Measurements from ENCODE around the gene DENND1A. TPM values are rescaled to one million over a fixed set of nuclear protein-coding genes. Genes with fewer than 3 reads are reported as not detected.

The DENND1A gene
- total RNA-seq, 2 experiments from 2014 or later: 23.7 to 29.5 TPM

DNA sequence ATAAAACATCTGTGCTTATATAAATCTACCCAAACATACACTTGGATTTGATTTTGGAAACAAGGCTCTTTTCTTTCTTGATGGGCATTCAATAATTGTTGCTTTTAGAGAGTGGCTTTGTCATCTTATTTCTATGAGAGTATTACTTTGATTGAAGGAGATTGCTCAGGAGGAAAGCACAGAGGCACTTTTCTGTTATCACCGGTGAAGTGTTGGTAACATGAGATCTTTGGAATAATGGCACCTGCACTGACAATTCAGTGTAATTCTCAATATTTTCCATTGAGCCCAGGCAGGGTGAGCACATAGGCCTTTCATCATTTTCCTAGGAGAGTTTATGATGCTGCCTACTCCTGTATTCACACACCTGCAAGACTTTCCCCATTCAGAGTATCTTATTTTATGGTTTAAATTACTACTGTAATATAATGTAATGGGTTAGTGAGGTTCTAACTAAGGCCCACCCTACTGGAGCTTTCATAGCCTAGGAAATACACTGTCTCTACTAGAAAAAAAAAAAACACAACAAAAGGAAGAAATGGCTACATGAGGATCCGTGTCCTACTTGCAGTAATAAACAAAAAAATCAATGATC lies 244.3 kb downstream of the DENND1A start:
- ATAC-seq (no peak), DNase-seq (no peak)
- ChIA-PET POLR2A (no interaction called here), CTCF (interaction anchor here (0.7 to 1.4 kb wide), 3 partner anchors 17 to 356 kb away, joined by 3 read pairs; no protein-coding TSS in a partner anchor)
- H3K9me3 Mint-ChIP-seq (ENCODE audit: low read depth): no peaks in the 10 kb centered on the region
- no peak overlapping the region for H3K4me3 Mint-ChIP-seq
- H3K27ac Mint-ChIP-seq: no peak overlapping the region
- intact Hi-C loops (cut with DNase I, micrococcal nuclease): no loop called here
- H3K27me3 Mint-ChIP-seq: no peaks in the 10 kb centered on the region
- H3K4me1 Mint-ChIP-seq: peaks cover 48% of the 10 kb centered on the region
- H3K36me3 Mint-ChIP-seq (ENCODE audit: low read depth): peaks cover 15% of the 10 kb centered on the region

DNA sequence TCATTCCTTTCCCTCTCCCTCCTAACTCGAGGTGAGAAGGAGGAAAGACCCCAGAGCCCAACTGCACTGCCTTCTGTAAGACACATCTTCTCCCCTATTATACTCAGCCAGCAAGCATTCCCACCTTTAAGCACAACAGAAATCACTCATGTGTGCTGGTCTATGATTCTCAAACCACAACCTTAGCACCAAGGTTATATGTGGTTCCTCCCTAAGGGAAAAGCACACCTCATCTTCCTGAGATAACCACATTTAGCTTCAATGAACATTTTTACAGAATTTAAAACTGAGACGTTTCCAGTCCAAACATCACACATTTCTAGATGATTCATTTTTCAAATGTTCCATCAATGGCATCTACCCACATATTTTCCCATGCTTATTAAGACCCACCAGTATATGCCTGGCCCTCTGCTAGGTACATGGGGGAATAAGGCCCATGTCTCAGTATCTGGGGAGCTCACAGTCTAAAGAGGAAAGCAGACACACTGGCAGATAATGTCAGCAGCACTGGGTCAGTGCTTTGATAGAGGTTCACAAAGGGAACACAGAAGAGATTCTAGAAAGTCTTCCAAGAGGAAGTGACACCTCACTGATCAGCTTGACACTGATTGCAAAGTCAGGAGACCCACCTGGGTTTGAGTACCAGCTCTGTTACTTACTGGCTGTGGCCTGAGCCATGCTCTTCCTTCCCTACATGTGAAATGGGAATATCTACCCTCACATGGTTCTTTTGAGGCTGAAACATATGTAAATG lies 245.4 kb downstream of the DENND1A start:
- Mint-ChIP-seq H3K27me3 (no peaks in the 10 kb centered on the region), H3K9me3 (ENCODE audit: low read depth) (no peaks in the 10 kb centered on the region), H3K4me3 (no peak overlapping the region), H3K36me3 (ENCODE audit: low read depth) (peaks cover 15% of the 10 kb centered on the region), H3K4me1 (peaks cover 55% of the 10 kb centered on the region), H3K27ac (no peak overlapping the region)
- DNase-seq (no peak), ATAC-seq (peak; percentile 62)
- intact Hi-C loops (cut with DNase I, micrococcal nuclease): no loop called here
- CTCF ChIA-PET: interaction anchor here (0.7 to 1.3 kb wide), 2 partner anchors 8 to 18 kb away, joined by 3 read pairs; no protein-coding TSS in a partner anchor
- POLR2A ChIA-PET: no interaction called here

DNA sequence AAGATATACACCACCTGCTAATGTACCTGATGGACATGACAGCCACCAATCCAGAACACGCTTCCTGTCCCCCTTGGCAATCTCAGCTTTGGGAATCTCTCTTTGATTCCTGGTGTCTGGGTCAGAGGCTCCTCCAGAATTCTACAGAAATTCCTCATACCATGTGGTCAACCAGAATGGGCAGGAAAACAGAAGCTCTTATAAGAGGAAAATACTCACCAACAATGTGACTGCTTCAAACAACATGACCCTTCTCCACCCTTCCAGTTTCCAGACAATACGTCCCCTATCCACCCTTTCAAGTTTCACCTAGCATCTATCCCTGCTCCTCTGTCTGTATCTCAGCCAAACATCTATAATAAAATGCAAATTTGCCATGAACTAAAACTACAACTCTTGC lies 247.2 kb downstream of the DENND1A start:
- no peak for ATAC-seq

DNA sequence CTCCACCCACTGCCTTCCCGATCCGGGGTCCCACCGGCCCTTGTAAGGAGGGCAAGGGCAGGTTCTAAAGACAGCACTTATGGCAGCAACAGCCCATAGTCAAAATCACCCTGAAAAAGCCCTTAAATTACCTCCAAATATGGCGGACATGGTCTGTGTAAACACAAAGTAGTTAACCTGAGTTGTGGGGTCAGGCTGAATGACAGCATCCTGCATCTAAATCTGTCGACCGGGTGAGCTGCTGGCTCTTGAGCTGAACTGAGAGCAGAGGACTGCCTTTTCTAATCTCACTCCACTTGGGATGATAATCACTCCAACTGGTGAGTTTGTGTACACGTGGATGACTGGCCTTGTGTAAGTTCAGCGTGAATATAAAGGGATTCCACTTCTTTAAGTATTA lies 249.6 kb downstream of the DENND1A start:
- DNase-seq (no peak), ATAC-seq (no peak)
- ChIA-PET CTCF (no interaction called here), POLR2A (no interaction called here)
- no peaks in the 10 kb centered on the region for H3K27me3 Mint-ChIP-seq
- H3K9me3 Mint-ChIP-seq (ENCODE audit: low read depth): no peaks in the 10 kb centered on the region
- intact Hi-C loops (cut with DNase I, micrococcal nuclease): no loop called here
- H3K36me3 Mint-ChIP-seq (ENCODE audit: low read depth): peaks cover 21% of the 10 kb centered on the region
- H3K27ac Mint-ChIP-seq: no peak overlapping the region
- H3K4me1 Mint-ChIP-seq: peaks cover 33% of the 10 kb centered on the region
- H3K4me3 Mint-ChIP-seq: no peak overlapping the region

More for the DNA sequence above, 247.2 kb downstream of the DENND1A start:
- intact Hi-C loops (cut with DNase I, micrococcal nuclease): no loop called here
- Mint-ChIP-seq H3K36me3 (ENCODE audit: low read depth) (peaks cover 15% of the 10 kb centered on the region), H3K27ac (no peak overlapping the region), H3K9me3 (ENCODE audit: low read depth) (no peaks in the 10 kb centered on the region), H3K27me3 (no peaks in the 10 kb centered on the region), H3K4me3 (no peak overlapping the region), H3K4me1 (peaks cover 56% of the 10 kb centered on the region)
- ChIA-PET CTCF (interaction anchor here (0.7 to 1.1 kb wide), 2 partner anchors 11 to 28 kb away, joined by 3 to 4 read pairs; no protein-coding TSS in a partner anchor), POLR2A (no interaction called here)
- no peak for DNase-seq

DNA sequence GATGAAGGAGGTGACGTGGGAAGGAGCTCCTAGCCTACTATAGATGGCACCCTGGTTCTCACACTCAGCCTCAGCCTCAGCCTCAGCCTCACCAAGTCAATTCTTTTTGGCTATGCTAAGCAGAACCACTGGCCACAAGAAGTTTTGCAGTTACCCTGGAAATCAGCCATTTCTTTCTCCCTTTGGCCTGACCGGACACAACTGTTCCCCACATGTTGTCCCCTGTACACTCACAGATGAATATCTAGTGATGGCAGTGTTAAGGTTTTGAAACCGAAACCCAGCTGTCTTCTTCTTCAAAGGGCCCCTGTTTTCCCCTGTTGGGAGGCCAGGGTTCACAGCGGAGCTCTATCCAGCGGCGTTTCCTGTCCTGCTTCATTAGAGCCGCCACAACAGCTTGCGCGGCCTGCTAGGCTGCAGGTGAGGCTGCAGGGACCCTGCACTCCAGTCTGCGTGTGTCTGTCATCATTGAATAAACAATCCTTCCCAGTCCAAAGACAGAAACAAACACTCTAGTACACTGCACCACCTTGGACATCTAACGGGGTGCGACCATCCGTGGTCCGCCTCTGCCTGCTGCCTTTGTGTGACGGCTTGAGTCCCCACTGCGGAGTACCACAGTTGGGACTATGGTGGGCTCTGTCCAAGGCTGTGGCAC lies 250.5 kb downstream of the DENND1A start:
- ATAC-seq (peak; percentile 61), DNase-seq (peak; percentile 24)
- H3K36me3 Mint-ChIP-seq (ENCODE audit: low read depth): peaks cover 27% of the 10 kb centered on the region

DNA sequence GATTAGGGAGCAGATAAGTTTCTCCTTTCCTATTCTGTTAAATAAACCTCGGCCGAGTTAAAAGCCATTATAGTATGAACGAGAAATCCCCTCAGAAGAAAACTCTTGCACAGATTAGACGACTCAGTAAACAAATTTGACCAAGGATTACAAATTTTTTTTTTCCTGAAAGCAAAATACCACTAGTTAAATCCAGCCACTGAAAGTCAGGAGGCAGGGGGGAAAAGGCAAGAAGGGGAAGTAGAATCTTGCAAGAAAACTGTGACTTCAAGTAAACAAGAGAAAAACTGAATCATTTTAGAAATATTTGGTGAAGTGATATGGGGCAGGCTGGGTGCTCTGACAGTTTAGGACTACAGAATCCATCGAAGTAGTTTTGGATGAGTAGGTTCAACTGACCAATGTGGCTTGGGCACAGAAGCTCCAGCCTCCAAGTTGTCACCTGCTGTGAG lies 251.0 kb downstream of the DENND1A start:
- ATAC-seq: no peak
- peaks cover 28% of the 10 kb centered on the region for H3K36me3 Mint-ChIP-seq (ENCODE audit: low read depth)
- ChIA-PET CTCF (no interaction called here), POLR2A (no interaction called here)
- no peaks in the 10 kb centered on the region for H3K27me3 Mint-ChIP-seq
- H3K27ac Mint-ChIP-seq: no peak overlapping the region
- H3K4me1 Mint-ChIP-seq: peaks cover 19% of the 10 kb centered on the region
- no peak for DNase-seq
- no peak overlapping the region for H3K4me3 Mint-ChIP-seq
- intact Hi-C loops (cut with DNase I, micrococcal nuclease): no loop called here
- peaks cover 4% of the 10 kb centered on the region for H3K9me3 Mint-ChIP-seq (ENCODE audit: low read depth)

More for the DNA sequence above, 250.5 kb downstream of the DENND1A start:
- POLR2A ChIA-PET: no interaction called here
- Mint-ChIP-seq H3K9me3 (ENCODE audit: low read depth) (no peaks in the 10 kb centered on the region), H3K27me3 (no peaks in the 10 kb centered on the region), H3K27ac (no peak overlapping the region), H3K4me3 (no peak overlapping the region), H3K4me1 (peaks cover 24% of the 10 kb centered on the region)
- CTCF ChIA-PET: no interaction called here
- intact Hi-C loops (cut with DNase I, micrococcal nuclease): no loop called here

DNA sequence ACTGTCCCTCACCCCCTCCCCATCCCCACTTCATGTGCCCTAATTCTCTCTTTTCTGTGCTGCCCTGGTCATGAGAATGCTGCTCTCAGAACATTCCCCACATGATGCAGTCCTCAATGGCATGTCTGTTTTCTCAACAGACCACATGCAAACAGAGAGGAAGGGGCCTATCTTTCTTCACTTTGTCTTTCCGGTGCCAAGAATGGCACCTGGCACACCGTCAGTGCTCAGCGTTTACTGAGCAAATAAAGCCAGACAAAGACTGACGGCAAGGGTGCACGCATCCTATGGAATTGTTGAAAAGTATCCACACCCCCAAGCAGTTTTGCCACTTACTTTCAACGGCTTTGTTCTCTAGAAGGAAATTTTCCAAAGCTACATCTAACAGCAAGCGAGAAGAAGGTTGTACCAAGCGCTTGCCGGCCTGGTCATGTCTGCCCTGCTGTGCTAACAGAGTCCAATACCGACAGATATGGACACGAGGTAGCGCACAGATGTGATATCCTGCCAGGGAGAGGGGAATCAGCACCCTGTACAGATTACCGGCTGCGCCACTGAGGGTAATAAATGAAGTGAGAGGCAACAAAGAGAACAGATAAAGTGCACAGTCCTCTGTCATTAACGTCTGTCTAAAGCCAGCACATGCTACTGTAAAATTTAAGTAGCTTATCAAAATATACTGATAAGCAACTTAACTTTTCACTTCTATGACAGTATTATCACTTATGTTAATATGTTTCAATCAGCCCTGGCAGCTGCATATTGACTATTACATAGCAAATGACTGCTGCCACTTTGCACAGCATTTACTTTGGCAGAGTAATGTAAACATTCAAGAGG lies 251.7 kb downstream of the DENND1A start:
- H3K9me3 Mint-ChIP-seq (ENCODE audit: low read depth): peaks cover 10% of the 10 kb centered on the region
- H3K4me1 Mint-ChIP-seq: peaks cover 14% of the 10 kb centered on the region
- ChIA-PET CTCF (no interaction called here), POLR2A (no interaction called here)
- no peak for ATAC-seq
- H3K4me3 Mint-ChIP-seq: no peak overlapping the region
- no peak for DNase-seq
- H3K27me3 Mint-ChIP-seq: no peaks in the 10 kb centered on the region
- H3K36me3 Mint-ChIP-seq (ENCODE audit: low read depth): peaks cover 34% of the 10 kb centered on the region
- H3K27ac Mint-ChIP-seq: no peak overlapping the region
- intact Hi-C loops (cut with DNase I, micrococcal nuclease): no loop called here

DNA sequence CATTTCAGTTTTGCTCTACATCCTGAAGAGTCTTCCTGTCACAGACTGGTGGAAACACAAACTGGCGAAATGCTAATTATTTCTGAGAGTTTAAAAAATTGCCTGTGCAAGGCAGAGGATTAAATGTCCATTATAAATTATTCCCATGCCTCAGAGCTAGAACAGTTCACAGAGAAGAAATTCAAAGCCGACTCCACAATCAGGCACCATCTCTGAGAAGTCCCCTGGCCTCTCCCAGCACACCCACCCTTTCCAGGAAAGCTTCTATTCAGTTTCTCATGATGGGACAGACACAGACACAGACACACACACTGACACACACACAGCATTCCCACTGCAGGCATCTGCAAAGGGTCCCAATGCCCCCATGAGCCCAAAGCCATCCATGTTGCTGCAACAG lies 253.1 kb downstream of the DENND1A start:
- Mint-ChIP-seq H3K36me3 (ENCODE audit: low read depth) (peaks cover 41% of the 10 kb centered on the region), H3K27me3 (no peaks in the 10 kb centered on the region), H3K9me3 (ENCODE audit: low read depth) (peaks cover 15% of the 10 kb centered on the region), H3K4me1 (peaks cover 14% of the 10 kb centered on the region), H3K27ac (no peak overlapping the region), H3K4me3 (no peak overlapping the region)
- ChIA-PET POLR2A (no interaction called here), CTCF (no interaction called here)
- intact Hi-C loops (cut with DNase I, micrococcal nuclease): no loop called here
- no peak for ATAC-seq
- DNase-seq: no peak

DNA sequence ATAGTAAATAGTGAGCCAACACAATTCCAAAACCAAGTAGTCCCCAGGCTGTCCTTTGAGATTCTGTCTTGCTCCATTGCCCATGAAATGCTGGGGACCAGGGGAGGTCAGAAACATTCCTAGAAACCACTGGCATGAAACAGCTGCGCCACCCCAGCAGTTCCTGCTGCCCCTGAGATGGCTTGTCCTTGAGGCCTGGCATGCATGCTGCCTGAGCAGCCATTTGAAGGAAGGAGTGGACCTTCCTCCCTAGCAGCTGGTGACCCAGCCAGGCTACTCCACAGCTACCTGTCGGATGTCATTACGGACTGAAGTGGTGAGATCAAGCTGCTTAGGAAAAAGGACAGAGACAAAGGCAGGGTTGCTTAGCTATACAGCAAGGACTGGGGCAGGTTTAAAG lies 260.6 kb downstream of the DENND1A start:
- Mint-ChIP-seq H3K4me1 (no peaks in the 10 kb centered on the region), H3K27ac (no peak overlapping the region), H3K36me3 (ENCODE audit: low read depth) (peaks cover 66% of the 10 kb centered on the region), H3K4me3 (no peak overlapping the region), H3K27me3 (no peaks in the 10 kb centered on the region), H3K9me3 (ENCODE audit: low read depth) (peaks cover 24% of the 10 kb centered on the region)
- POLR2A ChIA-PET: no interaction called here
- ATAC-seq (no peak), DNase-seq (no peak)
- CTCF ChIA-PET: no interaction called here
- intact Hi-C loops (cut with DNase I, micrococcal nuclease): no loop called here

DNA sequence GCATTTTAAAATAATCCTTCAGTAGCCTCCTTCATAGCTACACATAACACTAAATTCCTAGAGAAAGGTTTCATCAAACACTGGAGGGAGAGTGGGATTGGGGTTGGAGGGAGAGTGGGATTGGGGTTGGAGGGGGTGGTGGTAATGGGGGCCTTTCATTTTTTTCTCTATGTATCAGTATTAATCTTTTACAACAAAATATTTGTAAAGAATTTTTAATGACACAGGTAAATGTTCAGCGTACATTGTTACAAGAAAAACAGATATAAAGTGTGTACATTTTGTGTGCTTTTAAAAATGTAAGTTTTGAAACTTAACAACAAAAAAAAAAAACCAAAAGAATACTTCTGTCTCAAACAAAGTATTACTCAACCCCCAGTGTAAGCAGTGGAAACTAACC lies 266.4 kb downstream of the DENND1A start:
- peaks cover 55% of the 10 kb centered on the region for H3K36me3 Mint-ChIP-seq (ENCODE audit: low read depth)
- H3K4me1 Mint-ChIP-seq: no peaks in the 10 kb centered on the region
- no peak overlapping the region for H3K27ac Mint-ChIP-seq
- no peak for ATAC-seq
- H3K27me3 Mint-ChIP-seq: no peaks in the 10 kb centered on the region
- H3K9me3 Mint-ChIP-seq (ENCODE audit: low read depth): peaks cover 24% of the 10 kb centered on the region
- H3K4me3 Mint-ChIP-seq: no peak overlapping the region
- ChIA-PET CTCF (no interaction called here), POLR2A (no interaction called here)
- no peak for DNase-seq
- intact Hi-C loops (cut with DNase I, micrococcal nuclease): no loop called here

DNA sequence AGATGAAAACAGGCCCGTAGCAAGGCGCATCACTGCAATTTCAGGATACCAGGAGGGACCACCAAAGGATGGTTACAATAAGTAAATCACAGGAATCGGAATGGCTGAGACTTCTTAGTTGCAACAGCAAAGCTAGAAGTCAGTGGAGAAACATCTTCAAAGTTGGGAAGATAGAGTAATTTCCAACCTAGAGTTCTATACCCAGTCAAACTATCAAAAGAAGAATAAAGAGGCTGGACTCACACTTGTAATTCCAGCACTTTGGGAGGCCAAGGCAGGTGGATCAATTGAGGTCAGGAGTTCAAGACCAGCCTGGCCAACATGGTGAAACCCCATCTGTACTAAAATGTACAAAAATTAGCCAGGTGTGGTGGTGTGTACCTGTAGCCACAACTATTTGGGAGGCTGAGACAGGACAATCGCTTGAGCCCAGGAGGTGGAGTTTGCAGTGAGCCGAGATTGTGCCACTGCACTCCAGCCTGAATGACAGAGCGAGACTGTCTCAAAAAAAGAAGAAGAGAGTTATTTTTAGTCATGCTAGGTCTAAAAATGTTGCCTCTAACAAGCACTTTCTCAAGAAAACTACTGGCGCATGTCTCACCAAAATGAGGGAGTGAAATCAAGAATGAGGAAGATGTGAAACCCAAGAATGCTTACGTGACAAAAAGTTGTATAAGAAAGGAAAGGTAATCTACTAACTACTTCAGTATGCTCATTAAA lies 267.7 kb downstream of the DENND1A start:
- no peak for DNase-seq
- H3K27me3 Mint-ChIP-seq: no peaks in the 10 kb centered on the region
- CTCF ChIA-PET: no interaction called here

More for the DNA sequence above, 267.7 kb downstream of the DENND1A start:
- H3K4me3 Mint-ChIP-seq: no peak overlapping the region
- H3K27ac Mint-ChIP-seq: no peak overlapping the region
- POLR2A ChIA-PET: no interaction called here
- H3K36me3 Mint-ChIP-seq (ENCODE audit: low read depth): peaks cover 48% of the 10 kb centered on the region
- no peak for ATAC-seq
- intact Hi-C loops (cut with DNase I, micrococcal nuclease): no loop called here
- no peaks in the 10 kb centered on the region for H3K4me1 Mint-ChIP-seq
- peaks cover 21% of the 10 kb centered on the region for H3K9me3 Mint-ChIP-seq (ENCODE audit: low read depth)

Measured in activated CD4-positive, alpha-beta T cell treated with anti-CD3 and anti-CD28 coated beads for 36 hours (primary cell).